HepG2 (cell line): Measurements from ENCODE around the gene BCAS4. TPM values are rescaled to one million over a fixed set of nuclear protein-coding genes. Genes with fewer than 3 reads are reported as not detected.

ENCODE experiments used
- AGO2 ChIP-seq: fragments of 200-400 bp; formaldehyde crosslinking; optimal IDR thresholded peaks from 2 replicates; pipeline ENCODE3; 2017; ENCODE audit warnings: mild to moderate bottlenecking, low read depth, low read length, moderate library complexity
- BORCS8-MEF2B ChIP-seq: sonication (generic); formaldehyde crosslinking; IDR thresholded peaks from 2 replicates; pipeline ENCODE4 v1.8.0; 2022; ENCODE audit warnings: mild to moderate bottlenecking, missing genetic modification reagents
- ELF3 ChIP-seq: IDR thresholded peaks from 2 replicates; pipeline ENCODE4 v1.6.1; 2016; ENCODE audit warnings: missing genetic modification reagents, missing compliant biosample characterization
- STAT5B ChIP-seq: sonication (generic); formaldehyde crosslinking; IDR thresholded peaks from 2 replicates; pipeline ENCODE4 v1.4.0; 2020; ENCODE audit warnings: missing genetic modification reagents
- ZNF253 ChIP-seq: sonication (generic); formaldehyde crosslinking; IDR thresholded peaks from 2 replicates; pipeline ENCODE4 v1.8.0; 2022; ENCODE audit warnings: mild to moderate bottlenecking, missing genetic modification reagents, borderline replicate concordance
- ZNF775 ChIP-seq: sonication (generic); formaldehyde crosslinking; IDR thresholded peaks from 2 replicates; pipeline ENCODE4 v1.4.0; 2020; ENCODE audit warnings: missing genetic modification reagents, mild to moderate bottlenecking, moderate library complexity, borderline replicate concordance
- ZNF788 ChIP-seq: sonication (generic); formaldehyde crosslinking; IDR thresholded peaks from 2 replicates; pipeline ENCODE4 v1.5.0; 2020; ENCODE audit warnings: mild to moderate bottlenecking, missing genetic modification reagents, borderline replicate concordance
- polyA plus RNA-seq, 8 experiments: library from polyadenylated mRNA; depleted of rRNA in 3 of 8; stranded (reverse) in 7 of 8; unstranded in 1 of 8; fragments of >200 nt; fragmentation: Illumina TruSeq in 4 of 8; extraction: Trizol in 4 of 8; gene quantifications; 2 replicates each; pipeline versions ENCODE4 v1.2.1 to v1.2.3, GENCODE V29; 2011 to 2016; ENCODE audit warnings: low read depth in 4 of 8, missing spikeins in 1 of 8, mixed read lengths in 1 of 8; ENCODE audit not compliant: insufficient read depth in 1 of 8
- total RNA-seq, 5 experiments: library from RNA; depleted of rRNA; stranded (reverse); fragments of >200 nt; fragmentation: Illumina TruSeq; extraction: Trizol; gene quantifications; 2 replicates each; pipeline ENCODE4 v1.2.3, GENCODE V29; 2016; ENCODE audit warnings: low read depth in 1 of 5
- TF ChIP-seq, protein P1 (sequence below), 2 experiments: sonication (generic) in 1 of 2; formaldehyde crosslinking in 1 of 2; IDR thresholded peaks; 2 replicates each; pipeline versions ENCODE4 v1.5.1 to v1.6.1; 2011 to 2020; ENCODE audit warnings: borderline replicate concordance in 1 of 2, low read depth in 1 of 2, low read length in 1 of 2, mild to moderate bottlenecking in 1 of 2, missing genetic modification reagents in 1 of 2, moderate library complexity in 1 of 2
- TF ChIP-seq, protein P2 (sequence below): IDR thresholded peaks from 2 replicates; pipeline ENCODE4 v1.6.1; 2016; ENCODE audit warnings: low read depth, missing genetic modification reagents, missing compliant biosample characterization
- TF ChIP-seq, protein P3 (sequence below), 2 experiments: fragments of 450-650 bp in 1 of 2; sonication (generic) in 1 of 2; formaldehyde crosslinking in 1 of 2; IDR thresholded peaks; 2 replicates each; pipeline versions ENCODE4 v1.6.1 to v1.8.0; 2016 to 2022; ENCODE audit warnings: antibody characterized with exemption in 1 of 2, mild to moderate bottlenecking in 1 of 2, missing genetic modification reagents in 1 of 2

The BCAS4 gene
- total and polyA plus RNA-seq, 2 of the 13 experiments (the other 11 are each of a cell fraction or from before 2014, with no cell fraction given), result 7.2 to 8.0 TPM

DNA sequence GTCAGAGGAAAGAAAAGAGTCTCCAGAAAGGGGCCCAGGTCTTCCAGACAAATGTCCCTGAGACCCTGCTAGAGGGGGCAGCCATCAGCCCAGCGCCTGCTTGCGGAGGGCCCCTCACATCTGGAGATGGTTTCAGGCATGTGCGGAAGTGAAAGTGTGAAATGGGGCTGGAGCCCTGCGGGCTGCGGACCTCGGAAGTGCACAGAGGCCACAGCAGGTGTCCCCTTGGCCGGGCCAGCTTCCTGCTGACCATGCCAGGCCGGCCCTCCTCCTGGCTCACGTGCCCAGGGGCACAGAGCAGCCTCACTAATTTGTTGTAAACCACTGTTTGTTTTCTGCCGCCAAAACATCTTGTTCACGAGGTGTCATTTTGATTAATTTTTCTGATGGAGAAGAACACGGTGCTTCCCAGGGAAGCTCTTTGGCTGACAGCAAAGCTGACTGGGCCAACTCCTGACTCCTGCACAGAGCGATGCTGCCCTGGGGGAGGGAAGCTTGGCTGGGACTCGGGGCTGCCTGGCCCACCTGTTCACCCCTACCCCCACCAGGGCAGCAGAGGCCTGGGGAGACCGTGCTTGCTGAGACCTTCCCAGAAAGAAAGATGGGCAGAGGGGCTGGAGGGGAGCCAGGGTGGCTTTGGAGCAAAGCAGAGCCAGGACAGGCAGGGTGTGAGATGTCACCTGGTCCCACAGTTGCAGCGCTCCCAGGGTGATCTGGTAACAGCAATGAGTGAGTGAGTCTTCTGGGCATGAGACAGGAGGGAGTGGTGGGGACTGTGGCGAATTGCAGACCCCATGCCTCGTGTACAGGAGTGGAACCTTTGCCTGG is 54.2 kb downstream of the BCAS4 start (continued):
- TF ChIP-seq AGO2 (no peak), BORCS8-MEF2B (CRISPR knock-in tag) (peak; percentile 15; the same call in 1 of the 2 replicates), ZNF253 (CRISPR knock-in tag) (no peak), STAT5B (no peak), ZNF775 (no peak), ELF3 (no peak), ZNF788 (CRISPR knock-in tag) (no peak)
- TF ChIP-seq, protein P1, sequence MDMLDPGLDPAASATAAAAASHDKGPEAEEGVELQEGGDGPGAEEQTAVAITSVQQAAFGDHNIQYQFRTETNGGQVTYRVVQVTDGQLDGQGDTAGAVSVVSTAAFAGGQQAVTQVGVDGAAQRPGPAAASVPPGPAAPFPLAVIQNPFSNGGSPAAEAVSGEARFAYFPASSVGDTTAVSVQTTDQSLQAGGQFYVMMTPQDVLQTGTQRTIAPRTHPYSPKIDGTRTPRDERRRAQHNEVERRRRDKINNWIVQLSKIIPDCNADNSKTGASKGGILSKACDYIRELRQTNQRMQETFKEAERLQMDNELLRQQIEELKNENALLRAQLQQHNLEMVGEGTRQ (IDR thresholded peaks at IDR 0.05; ENCODE audit: low read depth, low read length), result no peak
- TF ChIP-seq, protein P1 (CRISPR knock-in tag; IDR thresholded peaks at IDR 0.05; ENCODE audit: borderline replicate concordance), result no peak
- TF ChIP-seq, protein P2, sequence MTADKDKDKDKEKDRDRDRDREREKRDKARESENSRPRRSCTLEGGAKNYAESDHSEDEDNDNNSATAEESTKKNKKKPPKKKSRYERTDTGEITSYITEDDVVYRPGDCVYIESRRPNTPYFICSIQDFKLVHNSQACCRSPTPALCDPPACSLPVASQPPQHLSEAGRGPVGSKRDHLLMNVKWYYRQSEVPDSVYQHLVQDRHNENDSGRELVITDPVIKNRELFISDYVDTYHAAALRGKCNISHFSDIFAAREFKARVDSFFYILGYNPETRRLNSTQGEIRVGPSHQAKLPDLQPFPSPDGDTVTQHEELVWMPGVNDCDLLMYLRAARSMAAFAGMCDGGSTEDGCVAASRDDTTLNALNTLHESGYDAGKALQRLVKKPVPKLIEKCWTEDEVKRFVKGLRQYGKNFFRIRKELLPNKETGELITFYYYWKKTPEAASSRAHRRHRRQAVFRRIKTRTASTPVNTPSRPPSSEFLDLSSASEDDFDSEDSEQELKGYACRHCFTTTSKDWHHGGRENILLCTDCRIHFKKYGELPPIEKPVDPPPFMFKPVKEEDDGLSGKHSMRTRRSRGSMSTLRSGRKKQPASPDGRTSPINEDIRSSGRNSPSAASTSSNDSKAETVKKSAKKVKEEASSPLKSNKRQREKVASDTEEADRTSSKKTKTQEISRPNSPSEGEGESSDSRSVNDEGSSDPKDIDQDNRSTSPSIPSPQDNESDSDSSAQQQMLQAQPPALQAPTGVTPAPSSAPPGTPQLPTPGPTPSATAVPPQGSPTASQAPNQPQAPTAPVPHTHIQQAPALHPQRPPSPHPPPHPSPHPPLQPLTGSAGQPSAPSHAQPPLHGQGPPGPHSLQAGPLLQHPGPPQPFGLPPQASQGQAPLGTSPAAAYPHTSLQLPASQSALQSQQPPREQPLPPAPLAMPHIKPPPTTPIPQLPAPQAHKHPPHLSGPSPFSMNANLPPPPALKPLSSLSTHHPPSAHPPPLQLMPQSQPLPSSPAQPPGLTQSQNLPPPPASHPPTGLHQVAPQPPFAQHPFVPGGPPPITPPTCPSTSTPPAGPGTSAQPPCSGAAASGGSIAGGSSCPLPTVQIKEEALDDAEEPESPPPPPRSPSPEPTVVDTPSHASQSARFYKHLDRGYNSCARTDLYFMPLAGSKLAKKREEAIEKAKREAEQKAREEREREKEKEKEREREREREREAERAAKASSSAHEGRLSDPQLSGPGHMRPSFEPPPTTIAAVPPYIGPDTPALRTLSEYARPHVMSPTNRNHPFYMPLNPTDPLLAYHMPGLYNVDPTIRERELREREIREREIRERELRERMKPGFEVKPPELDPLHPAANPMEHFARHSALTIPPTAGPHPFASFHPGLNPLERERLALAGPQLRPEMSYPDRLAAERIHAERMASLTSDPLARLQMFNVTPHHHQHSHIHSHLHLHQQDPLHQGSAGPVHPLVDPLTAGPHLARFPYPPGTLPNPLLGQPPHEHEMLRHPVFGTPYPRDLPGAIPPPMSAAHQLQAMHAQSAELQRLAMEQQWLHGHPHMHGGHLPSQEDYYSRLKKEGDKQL, result no peak
- TF ChIP-seq, protein P3, sequence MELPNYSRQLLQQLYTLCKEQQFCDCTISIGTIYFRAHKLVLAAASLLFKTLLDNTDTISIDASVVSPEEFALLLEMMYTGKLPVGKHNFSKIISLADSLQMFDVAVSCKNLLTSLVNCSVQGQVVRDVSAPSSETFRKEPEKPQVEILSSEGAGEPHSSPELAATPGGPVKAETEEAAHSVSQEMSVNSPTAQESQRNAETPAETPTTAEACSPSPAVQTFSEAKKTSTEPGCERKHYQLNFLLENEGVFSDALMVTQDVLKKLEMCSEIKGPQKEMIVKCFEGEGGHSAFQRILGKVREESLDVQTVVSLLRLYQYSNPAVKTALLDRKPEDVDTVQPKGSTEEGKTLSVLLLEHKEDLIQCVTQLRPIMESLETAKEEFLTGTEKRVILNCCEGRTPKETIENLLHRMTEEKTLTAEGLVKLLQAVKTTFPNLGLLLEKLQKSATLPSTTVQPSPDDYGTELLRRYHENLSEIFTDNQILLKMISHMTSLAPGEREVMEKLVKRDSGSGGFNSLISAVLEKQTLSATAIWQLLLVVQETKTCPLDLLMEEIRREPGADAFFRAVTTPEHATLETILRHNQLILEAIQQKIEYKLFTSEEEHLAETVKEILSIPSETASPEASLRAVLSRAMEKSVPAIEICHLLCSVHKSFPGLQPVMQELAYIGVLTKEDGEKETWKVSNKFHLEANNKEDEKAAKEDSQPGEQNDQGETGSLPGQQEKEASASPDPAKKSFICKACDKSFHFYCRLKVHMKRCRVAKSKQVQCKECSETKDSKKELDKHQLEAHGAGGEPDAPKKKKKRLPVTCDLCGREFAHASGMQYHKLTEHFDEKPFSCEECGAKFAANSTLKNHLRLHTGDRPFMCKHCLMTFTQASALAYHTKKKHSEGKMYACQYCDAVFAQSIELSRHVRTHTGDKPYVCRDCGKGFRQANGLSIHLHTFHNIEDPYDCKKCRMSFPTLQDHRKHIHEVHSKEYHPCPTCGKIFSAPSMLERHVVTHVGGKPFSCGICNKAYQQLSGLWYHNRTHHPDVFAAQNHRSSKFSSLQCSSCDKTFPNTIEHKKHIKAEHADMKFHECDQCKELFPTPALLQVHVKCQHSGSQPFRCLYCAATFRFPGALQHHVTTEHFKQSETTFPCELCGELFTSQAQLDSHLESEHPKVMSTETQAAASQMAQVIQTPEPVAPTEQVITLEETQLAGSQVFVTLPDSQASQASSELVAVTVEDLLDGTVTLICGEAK (IDR thresholded peaks at IDR 0.05), result no peak
- TF ChIP-seq, protein P3 (CRISPR knock-in tag; IDR thresholded peaks at IDR 0.05), result no peak
